ENCODE results near the gene KCNJ12. TPM values are rescaled to one million over a fixed set of nuclear protein-coding genes. Genes with fewer than 3 reads are reported as not detected.

Gene KCNJ12
- total and polyA plus RNA-seq, 2 experiments from 2014 or later = 0.61 to 2.4 TPM

GRCh38 chr17:21358682-21359482, 17.3 kb upstream of the KCNJ12 start:
- TF ChIP-seq ZNF462 (CRISPR knock-in tag; IDR thresholded peaks at IDR 0.05) = no peak
- TF ChIP-seq REST (IDR thresholded peaks at IDR 0.05; ENCODE audit: unreplicated experiment) = no peak
- no peak for TF ChIP-seq ETS1 (IDR thresholded peaks at IDR 0.05)
- TF ChIP-seq CTCF (conservative IDR thresholded peaks at IDR 0.05; ENCODE audit: low read depth in 2 of 2) = no peak
- TF ChIP-seq ZNF114 (CRISPR knock-in tag; IDR thresholded peaks at IDR 0.05) = no peak
- no peak for TF ChIP-seq CREB1 (CRISPR knock-in tag; IDR thresholded peaks at IDR 0.05; ENCODE audit: low read depth)
- no peak for TF ChIP-seq NANOG (IDR thresholded peaks at IDR 0.05; ENCODE audit: borderline replicate concordance)
- TF ChIP-seq EZH2phosphoT487 (IDR thresholded peaks at IDR 0.05; ENCODE audit: unreplicated experiment) = no peak
- TF ChIP-seq EZH2 (IDR thresholded peaks at IDR 0.05; ENCODE audit: low read depth, unreplicated experiment) = no peak
- H3K27me3 Mint-ChIP-seq (ENCODE audit: insufficient read depth, low read depth, poor library complexity) = peaks cover 9% of the 10 kb centered on the region
- no peak overlapping the region for H3K4me3 Mint-ChIP-seq
- no peak overlapping the region for H3K27ac ChIP-seq (ENCODE audit: low read depth)
- H3F3A ChIP-seq (replicated peaks; ENCODE audit: low read depth) = no peaks in the 10 kb centered on the region
- H3K9me3 Mint-ChIP-seq = peaks cover 4% of the 10 kb centered on the region; the same call in 1 of the 3 replicates
- DNase-seq (ENCODE audit: low spot score) (no peak), ATAC-seq (no peak)
- no peaks in the 10 kb centered on the region for H4K20me1 ChIP-seq (replicated peaks; ENCODE audit: insufficient read depth)
- H3K27me3 ChIP-seq (ENCODE audit: insufficient read depth) = no peaks in the 10 kb centered on the region
- no peak overlapping the region for H3K27ac Mint-ChIP-seq
- H3K36me3 Mint-ChIP-seq (ENCODE audit: low read depth) = no peaks in the 10 kb centered on the region
- H3K4me1 ChIP-seq (ENCODE audit: insufficient read depth) = no peaks in the 10 kb centered on the region; the same call in 1 of the 2 replicates
- H3K4me3 ChIP-seq = no peak overlapping the region
- no peaks in the 10 kb centered on the region for H3K36me3 ChIP-seq (ENCODE audit: insufficient read depth)
- H3K9me2 ChIP-seq (ENCODE audit: insufficient read depth) = no peaks in the 10 kb centered on the region; the same call in 1 of the 2 replicates
- no peak overlapping the region for H3K4me2 ChIP-seq
- no peak overlapping the region for H2AFZ ChIP-seq
- no peaks in the 10 kb centered on the region for H3K79me2 ChIP-seq (replicated peaks; ENCODE audit: insufficient read depth)
- peaks cover 15% of the 10 kb centered on the region for H3K4me1 Mint-ChIP-seq

Data from GM23338 (cell line).